ENCODE results near the gene STAG1.

- TF ChIP-seq REST (tag by site-specific recombination; IDR thresholded peaks at IDR 0.05) (no peak), ZNF274 (IDR thresholded peaks at IDR 0.05; ENCODE audit: low read length) (no peak), ZNF274 (tag by site-specific recombination; IDR thresholded peaks at IDR 0.05; ENCODE audit: borderline replicate concordance) (no peak), CTCF (tag by site-specific recombination; IDR thresholded peaks at IDR 0.05) (no peak), ZNF239 (tag by site-specific recombination; IDR thresholded peaks at IDR 0.05) (no peak), ZBTB7A (tag by site-specific recombination; IDR thresholded peaks at IDR 0.05; ENCODE audit: low read depth) (no peak), ZNF585B (tag by site-specific recombination; IDR thresholded peaks at IDR 0.05) (no peak), ZNF670 (tag by site-specific recombination; IDR thresholded peaks at IDR 0.05; ENCODE audit: low read depth) (no peak), REPIN1 (tag by site-specific recombination; IDR thresholded peaks at IDR 0.05; ENCODE audit: low read depth) (no peak), ZNF211 (tag by site-specific recombination; IDR thresholded peaks at IDR 0.05; ENCODE audit: low read depth) (no peak), ZNF341 (tag by site-specific recombination; IDR thresholded peaks at IDR 0.05; ENCODE audit: low read depth) (no peak), OVOL3 (tag by site-specific recombination; IDR thresholded peaks at IDR 0.05) (no peak), IKZF3 (tag by site-specific recombination; IDR thresholded peaks at IDR 0.05) (no peak)
- TF ChIP-seq, protein P1, sequence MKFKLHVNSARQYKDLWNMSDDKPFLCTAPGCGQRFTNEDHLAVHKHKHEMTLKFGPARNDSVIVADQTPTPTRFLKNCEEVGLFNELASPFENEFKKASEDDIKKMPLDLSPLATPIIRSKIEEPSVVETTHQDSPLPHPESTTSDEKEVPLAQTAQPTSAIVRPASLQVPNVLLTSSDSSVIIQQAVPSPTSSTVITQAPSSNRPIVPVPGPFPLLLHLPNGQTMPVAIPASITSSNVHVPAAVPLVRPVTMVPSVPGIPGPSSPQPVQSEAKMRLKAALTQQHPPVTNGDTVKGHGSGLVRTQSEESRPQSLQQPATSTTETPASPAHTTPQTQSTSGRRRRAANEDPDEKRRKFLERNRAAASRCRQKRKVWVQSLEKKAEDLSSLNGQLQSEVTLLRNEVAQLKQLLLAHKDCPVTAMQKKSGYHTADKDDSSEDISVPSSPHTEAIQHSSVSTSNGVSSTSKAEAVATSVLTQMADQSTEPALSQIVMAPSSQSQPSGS (tag by site-specific recombination; IDR thresholded peaks at IDR 0.05; ENCODE audit: low read depth) = no peak
Observed at GRCh38 chr3:136305879-136306278, 446.3 kb downstream of the STAG1 start.
